NB4 (cell line): ENCODE measurements around the gene NFIB.

Experiments
- DNase-seq: peaks from one replicate; pipeline ENCODE4 v3.0.0; 2010; ENCODE audit warnings: low read depth
- H3K4me3 ChIP-seq: one replicate; pipeline ENCODE4 v1.5.1; 2011; ENCODE audit warnings: mild to moderate bottlenecking, low read depth, low read length, moderate library complexity
- CTCF ChIP-seq: IDR thresholded peaks from one replicate; pipeline ENCODE4 v1.5.1; 2012; ENCODE audit warnings: low read depth, low read length
- MAX ChIP-seq: IDR thresholded peaks from 2 replicates; pipeline ENCODE4 v1.6.1; 2011; ENCODE audit warnings: low read depth, low read length
- MYC ChIP-seq: IDR thresholded peaks from 2 replicates; pipeline ENCODE4 v1.6.1; 2011; ENCODE audit warnings: low read depth, low read length
- POLR2A ChIP-seq: IDR thresholded peaks from 2 replicates; pipeline ENCODE4 v1.6.1; 2011; ENCODE audit warnings: mild to moderate bottlenecking; ENCODE audit not compliant: insufficient read length; ENCODE audit errors: extremely low read depth

Gene NFIB

GRCh38 chr9:14188538-14188937, 125.4 kb downstream of the NFIB start:
- TF ChIP-seq MAX (no peak), POLR2A (no peak)
- no peak for DNase-seq

GRCh38 chr9:14188011-14188410, 125.9 kb downstream of the NFIB start:
- TF ChIP-seq MAX (no peak), CTCF (no peak), MYC (no peak), POLR2A (no peak)
- no peak for DNase-seq
- no peak overlapping the region for H3K4me3 ChIP-seq

More at GRCh38 chr9:14188538-14188937, 125.4 kb downstream of the NFIB start:
- H3K4me3 ChIP-seq: no peak overlapping the region

- DNase-seq: no peak
- H3K4me3 ChIP-seq: no peak overlapping the region
- TF ChIP-seq MYC (no peak), MAX (no peak), CTCF (no peak), POLR2A (no peak)
Observed at GRCh38 chr9:14186096-14186495, 127.8 kb downstream of the NFIB start.

GRCh38 chr9:14185016-14185415, 128.9 kb downstream of the NFIB start:
- TF ChIP-seq POLR2A (no peak), CTCF (no peak), MYC (no peak), MAX (no peak)
- no peak for DNase-seq
- H3K4me3 ChIP-seq: no peak overlapping the region

- no peak for DNase-seq
- no peak overlapping the region for H3K4me3 ChIP-seq
- TF ChIP-seq POLR2A (no peak), CTCF (no peak), MYC (no peak)
Observed at GRCh38 chr9:14183001-14183400, 130.9 kb downstream of the NFIB start.

- no peak overlapping the region for H3K4me3 ChIP-seq
- DNase-seq: no peak
- TF ChIP-seq MYC: no peak
- no peak for TF ChIP-seq CTCF
- TF ChIP-seq POLR2A: no peak
- no peak for TF ChIP-seq MAX
Observed at GRCh38 chr9:14180960-14181537, 132.9 kb downstream of the NFIB start.
